K562 (cell line): ENCODE measurements around the gene GPNMB. TPM values are rescaled to one million over a fixed set of nuclear protein-coding genes. Genes with fewer than 3 reads are reported as not detected.

ENCODE experiments used
- FOXO4 ChIP-seq: fragments of 450-650 bp; formaldehyde crosslinking; IDR thresholded peaks from 2 replicates; pipeline ENCODE4 v1.4.0; 2020; ENCODE audit warnings: mild to moderate bottlenecking, moderate library complexity
- NBN ChIP-seq: fragments of 450-650 bp; IDR thresholded peaks from 2 replicates; pipeline ENCODE4 v1.6.1; 2016; ENCODE audit warnings: low read depth, mild to moderate bottlenecking
- TCF7L2 ChIP-seq: fragments of 150-350 bp; IDR thresholded peaks from 2 replicates; pipeline ENCODE4 v1.6.1; 2016; ENCODE audit warnings: low read depth, mild to moderate bottlenecking, low read length, moderate library complexity
- TRIM28 ChIP-seq: fragments of 450-650 bp; IDR thresholded peaks from 2 replicates; pipeline ENCODE4 v1.6.1; 2017
- polyA plus RNA-seq, 8 experiments: library from polyadenylated mRNA; depleted of rRNA in 4 of 8; stranded (reverse) in 5 of 8; unstranded in 3 of 8; fragments of >200 nt; fragmentation: Nextera tagmentation in 2 of 8; fragmentation: Illumina TruSeq in 1 of 8; extraction: Ambion mirVana in 2 of 8; extraction: Trizol in 1 of 8; gene quantifications; 2 replicates each; pipeline versions ENCODE4 v1.2.1 to v1.2.3, GENCODE V29; 2011 to 2014; ENCODE audit warnings: inconsistent platforms in 1 of 8, missing spikeins in 1 of 8
- total RNA-seq, 7 experiments: library from RNA; depleted of rRNA in 6 of 7; stranded (reverse); fragments of >200 nt in 6 of 7; fragmentation: Illumina TruSeq in 2 of 7; extraction: Trizol in 2 of 7; gene quantifications; 2 replicates each; pipeline versions ENCODE4 v1.2.1 to v1.2.3, GENCODE V29; 2011 to 2021; ENCODE audit warnings: low replicate concordance in 1 of 7
- TF ChIP-seq, protein P1 (sequence below), 3 experiments: fragments of 200-800 bp in 1 of 3; fragments of 250-450 bp in 1 of 3; fragments of 450-650 bp in 1 of 3; sonication (Bioruptor Pico) in 1 of 3; sonication (Bioruptor generic) in 1 of 3; formaldehyde crosslinking in 1 of 3; IDR thresholded peaks; 2 replicates each; pipeline versions ENCODE4 v1.6.1 to v1.8.0; 2016 to 2022; ENCODE audit warnings: mild to moderate bottlenecking in 2 of 3, missing genetic modification characterization in 2 of 3, missing compliant biosample characterization in 1 of 3, moderate library complexity in 1 of 3
- TF ChIP-seq, protein P2 (sequence below), 2 experiments: fragments of 450-650 bp; formaldehyde crosslinking in 1 of 2; IDR thresholded peaks; 2 replicates each; pipeline versions ENCODE4 v1.4.0 to v1.6.1; 2014 to 2020; ENCODE audit warnings: mild to moderate bottlenecking in 2 of 2, borderline replicate concordance in 1 of 2, low read depth in 1 of 2

The GPNMB gene
- total and polyA plus RNA-seq, 9 of the 15 experiments (the other 6 are each of a cell fraction or from before 2014, with no cell fraction given): 0.15 to 0.72 (median 0.33) TPM

- TF ChIP-seq, protein P1, sequence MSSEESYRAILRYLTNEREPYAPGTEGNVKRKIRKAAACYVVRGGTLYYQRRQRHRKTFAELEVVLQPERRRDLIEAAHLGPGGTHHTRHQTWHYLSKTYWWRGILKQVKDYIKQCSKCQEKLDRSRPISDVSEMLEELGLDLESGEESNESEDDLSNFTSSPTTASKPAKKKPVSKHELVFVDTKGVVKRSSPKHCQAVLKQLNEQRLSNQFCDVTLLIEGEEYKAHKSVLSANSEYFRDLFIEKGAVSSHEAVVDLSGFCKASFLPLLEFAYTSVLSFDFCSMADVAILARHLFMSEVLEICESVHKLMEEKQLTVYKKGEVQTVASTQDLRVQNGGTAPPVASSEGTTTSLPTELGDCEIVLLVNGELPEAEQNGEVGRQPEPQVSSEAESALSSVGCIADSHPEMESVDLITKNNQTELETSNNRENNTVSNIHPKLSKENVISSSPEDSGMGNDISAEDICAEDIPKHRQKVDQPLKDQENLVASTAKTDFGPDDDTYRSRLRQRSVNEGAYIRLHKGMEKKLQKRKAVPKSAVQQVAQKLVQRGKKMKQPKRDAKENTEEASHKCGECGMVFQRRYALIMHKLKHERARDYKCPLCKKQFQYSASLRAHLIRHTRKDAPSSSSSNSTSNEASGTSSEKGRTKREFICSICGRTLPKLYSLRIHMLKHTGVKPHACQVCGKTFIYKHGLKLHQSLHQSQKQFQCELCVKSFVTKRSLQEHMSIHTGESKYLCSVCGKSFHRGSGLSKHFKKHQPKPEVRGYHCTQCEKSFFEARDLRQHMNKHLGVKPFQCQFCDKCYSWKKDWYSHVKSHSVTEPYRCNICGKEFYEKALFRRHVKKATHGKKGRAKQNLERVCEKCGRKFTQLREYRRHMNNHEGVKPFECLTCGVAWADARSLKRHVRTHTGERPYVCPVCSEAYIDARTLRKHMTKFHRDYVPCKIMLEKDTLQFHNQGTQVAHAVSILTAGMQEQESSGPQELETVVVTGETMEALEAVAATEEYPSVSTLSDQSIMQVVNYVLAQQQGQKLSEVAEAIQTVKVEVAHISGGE (CRISPR knock-in tag; IDR thresholded peaks at IDR 0.05): no peak
- TF ChIP-seq, protein P2, sequence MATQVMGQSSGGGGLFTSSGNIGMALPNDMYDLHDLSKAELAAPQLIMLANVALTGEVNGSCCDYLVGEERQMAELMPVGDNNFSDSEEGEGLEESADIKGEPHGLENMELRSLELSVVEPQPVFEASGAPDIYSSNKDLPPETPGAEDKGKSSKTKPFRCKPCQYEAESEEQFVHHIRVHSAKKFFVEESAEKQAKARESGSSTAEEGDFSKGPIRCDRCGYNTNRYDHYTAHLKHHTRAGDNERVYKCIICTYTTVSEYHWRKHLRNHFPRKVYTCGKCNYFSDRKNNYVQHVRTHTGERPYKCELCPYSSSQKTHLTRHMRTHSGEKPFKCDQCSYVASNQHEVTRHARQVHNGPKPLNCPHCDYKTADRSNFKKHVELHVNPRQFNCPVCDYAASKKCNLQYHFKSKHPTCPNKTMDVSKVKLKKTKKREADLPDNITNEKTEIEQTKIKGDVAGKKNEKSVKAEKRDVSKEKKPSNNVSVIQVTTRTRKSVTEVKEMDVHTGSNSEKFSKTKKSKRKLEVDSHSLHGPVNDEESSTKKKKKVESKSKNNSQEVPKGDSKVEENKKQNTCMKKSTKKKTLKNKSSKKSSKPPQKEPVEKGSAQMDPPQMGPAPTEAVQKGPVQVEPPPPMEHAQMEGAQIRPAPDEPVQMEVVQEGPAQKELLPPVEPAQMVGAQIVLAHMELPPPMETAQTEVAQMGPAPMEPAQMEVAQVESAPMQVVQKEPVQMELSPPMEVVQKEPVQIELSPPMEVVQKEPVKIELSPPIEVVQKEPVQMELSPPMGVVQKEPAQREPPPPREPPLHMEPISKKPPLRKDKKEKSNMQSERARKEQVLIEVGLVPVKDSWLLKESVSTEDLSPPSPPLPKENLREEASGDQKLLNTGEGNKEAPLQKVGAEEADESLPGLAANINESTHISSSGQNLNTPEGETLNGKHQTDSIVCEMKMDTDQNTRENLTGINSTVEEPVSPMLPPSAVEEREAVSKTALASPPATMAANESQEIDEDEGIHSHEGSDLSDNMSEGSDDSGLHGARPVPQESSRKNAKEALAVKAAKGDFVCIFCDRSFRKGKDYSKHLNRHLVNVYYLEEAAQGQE (IDR thresholded peaks at IDR 0.05; ENCODE audit: borderline replicate concordance): peak; percentile 75; the same call in 1 of the 2 replicates
- TF ChIP-seq, protein P2 (CRISPR knock-in tag; IDR thresholded peaks at IDR 0.05; ENCODE audit: low read depth): no peak
- peak; percentile 60; the same call in 1 of the 2 replicates for TF ChIP-seq NBN
- no peak for TF ChIP-seq TRIM28
- TF ChIP-seq TCF7L2: no peak
- no peak for TF ChIP-seq FOXO4 (CRISPR knock-in tag)
- TF ChIP-seq, all 486 proteins: peak for 103
Measured at GRCh38 chr7:23273141-23273599, 26.6 kb downstream of the GPNMB start (continued).
